VCaP (cell line): Measurements from ENCODE around the gene SLC35B3.

Experiments
- H3K27ac ChIP-seq: fragments of 450-650 bp; 2 replicates; pipeline ENCODE4 v1.5.1; 2017
- TF ChIP-seq, protein P1 (sequence below): fragments of 450-650 bp; conservative IDR thresholded peaks from 2 replicates; pipeline ENCODE4 v1.5.1; 2017; ENCODE audit warnings: mild to moderate bottlenecking, moderate library complexity

Gene SLC35B3

DNA sequence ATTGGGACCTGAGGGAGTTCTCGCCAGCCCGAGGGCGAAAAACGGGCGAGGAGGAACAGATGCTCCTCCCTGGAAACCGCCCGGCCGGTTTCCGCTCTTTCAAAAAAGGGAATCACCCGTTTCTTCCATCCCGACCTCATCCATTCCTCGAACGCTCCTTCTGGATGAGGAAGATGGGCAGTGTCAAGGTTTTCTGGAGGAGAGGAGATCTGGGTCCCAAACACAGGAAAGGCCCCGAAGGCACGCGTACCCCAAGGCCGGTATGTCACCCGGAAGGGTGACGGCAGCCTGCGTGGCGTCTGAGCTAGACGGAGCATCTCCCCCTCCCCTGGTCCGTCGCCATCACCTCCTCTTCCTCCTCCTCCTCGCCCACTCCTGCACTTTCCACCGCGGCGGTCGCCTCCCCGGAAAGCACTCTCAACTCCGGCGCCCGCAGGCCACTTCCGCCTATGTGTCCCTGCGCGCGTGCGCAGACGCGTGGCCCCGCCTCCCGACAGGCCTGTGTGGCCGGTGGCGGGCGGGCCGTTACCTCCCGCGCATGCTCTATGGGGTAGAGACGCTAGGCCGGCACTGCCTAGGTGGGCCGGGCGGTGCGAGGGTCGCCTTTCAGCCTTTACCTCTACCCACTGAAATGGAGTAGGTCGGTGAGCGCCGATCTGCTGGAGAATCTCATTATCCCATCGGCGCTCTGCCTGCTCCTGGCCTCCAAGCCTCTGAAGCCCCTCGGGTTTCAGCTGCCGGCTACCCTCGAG is at the start of gene SLC35B3:
Gene SLC35B3, minus strand, starts transcription at position 453 of the 752 bp plus-strand sequence.
- H3K27ac ChIP-seq: peak within 1 kb of the TSS; percentile 53; the same call in 1 of the 2 replicates
- TF ChIP-seq, protein P1, sequence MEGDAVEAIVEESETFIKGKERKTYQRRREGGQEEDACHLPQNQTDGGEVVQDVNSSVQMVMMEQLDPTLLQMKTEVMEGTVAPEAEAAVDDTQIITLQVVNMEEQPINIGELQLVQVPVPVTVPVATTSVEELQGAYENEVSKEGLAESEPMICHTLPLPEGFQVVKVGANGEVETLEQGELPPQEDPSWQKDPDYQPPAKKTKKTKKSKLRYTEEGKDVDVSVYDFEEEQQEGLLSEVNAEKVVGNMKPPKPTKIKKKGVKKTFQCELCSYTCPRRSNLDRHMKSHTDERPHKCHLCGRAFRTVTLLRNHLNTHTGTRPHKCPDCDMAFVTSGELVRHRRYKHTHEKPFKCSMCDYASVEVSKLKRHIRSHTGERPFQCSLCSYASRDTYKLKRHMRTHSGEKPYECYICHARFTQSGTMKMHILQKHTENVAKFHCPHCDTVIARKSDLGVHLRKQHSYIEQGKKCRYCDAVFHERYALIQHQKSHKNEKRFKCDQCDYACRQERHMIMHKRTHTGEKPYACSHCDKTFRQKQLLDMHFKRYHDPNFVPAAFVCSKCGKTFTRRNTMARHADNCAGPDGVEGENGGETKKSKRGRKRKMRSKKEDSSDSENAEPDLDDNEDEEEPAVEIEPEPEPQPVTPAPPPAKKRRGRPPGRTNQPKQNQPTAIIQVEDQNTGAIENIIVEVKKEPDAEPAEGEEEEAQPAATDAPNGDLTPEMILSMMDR: no peak

DNA sequence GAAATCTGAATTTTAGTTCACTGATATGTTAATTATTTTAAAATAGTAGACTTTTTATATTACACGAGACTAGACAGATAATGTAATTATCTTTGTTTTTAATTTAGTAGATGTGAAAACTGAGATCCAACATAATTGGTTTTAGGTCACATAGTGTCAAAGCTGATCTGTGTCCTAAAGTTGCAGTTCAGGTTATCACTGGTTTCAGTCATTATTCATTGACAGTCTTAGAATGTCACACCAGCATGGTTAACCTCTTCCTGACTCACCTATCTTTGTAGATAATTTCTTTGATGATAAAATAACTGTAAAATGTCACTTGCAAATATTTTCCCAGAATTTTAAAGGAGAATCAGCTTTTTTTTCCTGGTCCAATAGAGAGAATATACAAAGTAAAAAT is 48.3 kb upstream of the SLC35B3 start:
- H3K27ac ChIP-seq: no peak overlapping the region
- TF ChIP-seq, protein P1: no peak

DNA sequence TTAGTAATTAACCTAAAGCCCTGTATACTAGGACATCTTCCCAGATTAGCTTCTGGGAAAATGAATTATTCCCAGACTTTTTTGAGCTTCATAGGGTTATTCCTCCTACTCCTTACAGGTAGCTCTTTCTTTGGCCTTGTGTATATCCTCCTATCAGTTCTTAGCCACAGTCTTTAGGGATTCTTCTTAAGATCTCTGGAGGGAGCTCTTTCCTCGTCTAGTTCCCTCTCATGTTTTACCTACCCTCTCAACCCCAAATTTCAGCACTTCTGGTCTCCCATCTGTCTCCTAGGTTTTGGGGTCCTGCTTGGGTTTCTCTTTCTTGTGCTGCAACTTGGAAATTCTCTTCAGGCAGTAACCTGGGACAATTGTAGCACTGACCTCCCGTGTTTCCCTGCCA is 46.4 kb upstream of the SLC35B3 start:
- H3K27ac ChIP-seq: no peak overlapping the region
- TF ChIP-seq, protein P1: peak; percentile 47

DNA sequence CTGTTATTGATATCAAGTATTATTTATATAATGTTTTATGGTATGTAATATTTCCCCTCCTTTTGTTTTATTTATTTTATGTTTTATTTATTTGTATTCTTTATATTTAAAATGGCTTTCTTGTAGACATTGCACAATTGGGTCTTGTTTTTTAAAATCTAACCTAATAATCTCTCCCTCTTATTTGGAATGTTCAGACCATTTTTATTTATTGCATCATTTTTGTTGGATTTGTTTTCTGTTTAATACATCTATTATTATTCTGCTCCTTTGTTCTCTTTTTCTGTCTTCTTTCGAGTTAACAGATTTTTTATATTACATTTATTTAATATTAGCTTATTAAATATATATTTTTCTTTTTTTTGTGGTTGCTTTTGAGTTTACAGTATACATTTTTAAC is 43.1 kb upstream of the SLC35B3 start:
- TF ChIP-seq, protein P1: no peak
- no peak overlapping the region for H3K27ac ChIP-seq

DNA sequence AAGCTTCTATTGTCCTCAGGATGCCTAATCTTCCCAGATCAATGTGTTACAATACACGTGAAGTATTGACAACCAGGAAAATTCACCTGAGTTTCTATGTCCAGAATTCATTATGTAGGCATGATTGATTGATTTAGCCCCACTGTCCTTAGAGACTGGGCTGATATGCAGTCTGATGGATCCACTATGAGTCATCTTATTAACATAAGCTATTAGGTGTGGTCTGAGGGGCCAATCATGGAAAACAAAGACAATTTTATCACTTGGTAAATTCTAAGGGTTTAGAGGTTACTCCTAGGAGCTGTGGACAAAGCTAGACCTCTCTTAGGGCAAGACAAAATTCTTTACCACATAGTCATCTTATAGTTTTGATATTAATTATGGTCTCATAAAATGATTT is 41.3 kb upstream of the SLC35B3 start:
- H3K27ac ChIP-seq: no peak overlapping the region
- TF ChIP-seq, protein P1: no peak

DNA sequence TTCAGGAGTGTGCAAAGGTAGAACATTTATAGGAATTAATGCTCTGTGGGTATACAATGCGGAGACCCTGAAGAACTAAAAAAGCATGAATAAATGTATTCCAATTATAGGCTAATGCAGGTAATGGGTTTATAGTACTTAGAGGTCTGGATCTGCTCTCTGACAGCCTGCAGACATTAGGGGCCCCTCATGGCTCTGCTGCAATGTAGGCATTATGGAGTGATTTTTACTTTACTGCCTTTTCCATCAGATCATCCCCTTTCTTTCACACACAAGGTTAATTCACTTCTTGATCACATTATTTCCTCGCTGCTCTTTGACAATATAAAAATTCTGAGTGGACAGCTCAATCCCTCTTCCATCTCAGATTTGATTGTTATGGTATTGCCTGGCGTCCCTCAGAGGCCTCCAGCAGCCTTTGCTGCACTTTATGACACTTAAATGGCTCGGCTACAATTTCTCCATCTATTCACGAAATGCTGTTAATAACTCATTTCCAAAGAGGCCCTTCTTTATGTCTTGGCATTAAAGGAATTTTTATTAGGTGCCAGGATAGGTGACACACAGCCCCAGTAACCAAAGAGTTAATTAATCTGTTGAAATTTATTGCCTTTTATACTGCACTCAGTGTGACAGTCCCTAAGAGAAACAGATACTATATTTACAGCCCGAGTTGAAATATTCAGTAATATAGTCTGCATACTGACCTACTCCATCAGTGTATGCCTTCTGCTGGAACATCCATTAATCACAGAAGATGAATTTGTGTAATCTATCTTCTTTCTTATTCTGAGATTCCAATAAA is 33.4 kb upstream of the SLC35B3 start:
- no peak overlapping the region for H3K27ac ChIP-seq
- TF ChIP-seq, protein P1: no peak

DNA sequence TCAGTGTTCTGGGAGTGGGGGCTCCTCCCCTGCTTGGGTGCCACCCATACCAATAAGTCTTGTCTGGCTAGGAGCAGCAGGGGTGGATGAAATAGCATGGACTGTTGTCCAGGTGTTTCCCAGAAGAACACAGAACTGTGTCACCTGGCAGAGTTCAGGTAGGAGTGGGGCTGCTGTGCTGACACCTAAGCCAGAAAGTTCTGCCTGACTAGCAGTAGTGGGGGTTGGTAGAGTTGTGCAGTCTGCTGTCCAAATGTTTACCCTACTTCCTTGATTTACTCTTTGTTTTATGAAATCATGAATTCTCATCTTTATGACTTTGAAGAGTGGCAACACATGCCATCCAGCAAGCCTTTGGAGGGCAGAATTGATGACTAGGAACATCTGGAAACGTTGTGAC is 27.3 kb upstream of the SLC35B3 start:
- TF ChIP-seq, protein P1: no peak
- no peak overlapping the region for H3K27ac ChIP-seq
